ENCODE data around the gene MAST2.

Gene MAST2

DNA sequence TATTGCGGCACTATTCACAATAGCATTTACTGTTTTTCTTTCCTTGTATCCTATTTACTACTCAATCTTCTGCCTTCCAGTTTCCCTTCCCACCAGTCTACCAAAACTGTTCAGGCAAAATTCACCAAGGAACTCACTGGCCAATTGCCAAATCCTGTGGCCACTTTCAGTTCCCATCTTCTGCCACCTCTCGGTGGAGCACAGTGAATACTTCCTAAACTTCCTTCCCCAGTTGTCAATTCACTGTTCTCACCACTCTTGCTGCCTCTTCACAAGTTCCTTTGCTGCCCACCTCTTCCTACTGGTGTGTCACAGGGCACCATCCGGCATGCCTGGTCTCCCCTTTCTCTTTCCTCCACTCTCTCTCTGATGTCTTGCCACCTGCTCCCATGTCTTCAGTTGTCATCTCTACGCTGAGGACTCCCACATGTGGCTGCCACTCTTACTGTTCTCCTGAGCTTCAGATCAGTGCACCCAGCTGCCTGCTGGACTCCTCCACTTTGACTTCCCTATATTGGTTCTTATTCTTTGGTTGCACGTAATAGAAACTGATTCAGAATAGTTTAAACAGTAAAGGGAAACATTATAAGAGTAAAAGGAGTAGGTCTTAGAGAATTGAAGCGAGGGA, 214.6 kb downstream of the MAST2 start:
- Histone ChIP-seq H3K9me3 (no peaks in the 10 kb centered on the region), H3K36me3 (peaks cover 18% of the 10 kb centered on the region), H3K27ac (no peak overlapping the region), H3K27me3 (no peaks in the 10 kb centered on the region), H3K4me3 (ENCODE audit: low read depth in 1 of 2, low read length in 1 of 2) (no peak overlapping the region), H3K4me1 (ENCODE audit: control insufficient read depth in 1 of 2, insufficient read depth in 1 of 2, low read depth in 1 of 2, low read length in 1 of 2) (no peaks in the 10 kb centered on the region)
- TF ChIP-seq, protein P1, sequence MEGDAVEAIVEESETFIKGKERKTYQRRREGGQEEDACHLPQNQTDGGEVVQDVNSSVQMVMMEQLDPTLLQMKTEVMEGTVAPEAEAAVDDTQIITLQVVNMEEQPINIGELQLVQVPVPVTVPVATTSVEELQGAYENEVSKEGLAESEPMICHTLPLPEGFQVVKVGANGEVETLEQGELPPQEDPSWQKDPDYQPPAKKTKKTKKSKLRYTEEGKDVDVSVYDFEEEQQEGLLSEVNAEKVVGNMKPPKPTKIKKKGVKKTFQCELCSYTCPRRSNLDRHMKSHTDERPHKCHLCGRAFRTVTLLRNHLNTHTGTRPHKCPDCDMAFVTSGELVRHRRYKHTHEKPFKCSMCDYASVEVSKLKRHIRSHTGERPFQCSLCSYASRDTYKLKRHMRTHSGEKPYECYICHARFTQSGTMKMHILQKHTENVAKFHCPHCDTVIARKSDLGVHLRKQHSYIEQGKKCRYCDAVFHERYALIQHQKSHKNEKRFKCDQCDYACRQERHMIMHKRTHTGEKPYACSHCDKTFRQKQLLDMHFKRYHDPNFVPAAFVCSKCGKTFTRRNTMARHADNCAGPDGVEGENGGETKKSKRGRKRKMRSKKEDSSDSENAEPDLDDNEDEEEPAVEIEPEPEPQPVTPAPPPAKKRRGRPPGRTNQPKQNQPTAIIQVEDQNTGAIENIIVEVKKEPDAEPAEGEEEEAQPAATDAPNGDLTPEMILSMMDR (IDR thresholded peaks at IDR 0.05): no peak

DNA sequence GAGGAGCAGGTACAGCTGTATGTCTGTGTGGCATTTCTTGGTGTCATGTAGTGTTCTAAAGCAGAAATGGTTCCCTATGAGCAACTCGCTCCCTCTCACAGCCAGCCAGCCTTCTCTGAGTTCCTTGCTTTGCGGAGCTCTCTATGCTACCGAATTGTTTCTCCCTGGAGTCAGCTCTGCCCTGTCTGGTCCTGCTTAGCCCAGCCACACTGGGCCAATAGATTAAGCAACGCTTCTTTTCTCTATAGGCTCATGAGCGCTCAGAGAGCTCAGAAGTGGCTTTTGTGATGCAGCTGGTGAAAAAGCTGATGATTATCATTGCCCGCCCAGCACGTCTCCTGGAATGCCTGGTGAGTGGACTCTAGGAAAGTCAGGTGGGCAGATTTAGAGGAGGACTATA, 215.9 kb downstream of the MAST2 start:
- Histone ChIP-seq H3K4me1 (ENCODE audit: control insufficient read depth in 1 of 2, insufficient read depth in 1 of 2, low read depth in 1 of 2, low read length in 1 of 2) (no peaks in the 10 kb centered on the region), H3K27me3 (no peaks in the 10 kb centered on the region), H3K4me3 (ENCODE audit: low read depth in 1 of 2, low read length in 1 of 2) (no peak overlapping the region), H3K36me3 (peaks cover 32% of the 10 kb centered on the region), H3K27ac (no peak overlapping the region), H3K9me3 (no peaks in the 10 kb centered on the region)
- TF ChIP-seq, protein P1 (IDR thresholded peaks at IDR 0.05): no peak

DNA sequence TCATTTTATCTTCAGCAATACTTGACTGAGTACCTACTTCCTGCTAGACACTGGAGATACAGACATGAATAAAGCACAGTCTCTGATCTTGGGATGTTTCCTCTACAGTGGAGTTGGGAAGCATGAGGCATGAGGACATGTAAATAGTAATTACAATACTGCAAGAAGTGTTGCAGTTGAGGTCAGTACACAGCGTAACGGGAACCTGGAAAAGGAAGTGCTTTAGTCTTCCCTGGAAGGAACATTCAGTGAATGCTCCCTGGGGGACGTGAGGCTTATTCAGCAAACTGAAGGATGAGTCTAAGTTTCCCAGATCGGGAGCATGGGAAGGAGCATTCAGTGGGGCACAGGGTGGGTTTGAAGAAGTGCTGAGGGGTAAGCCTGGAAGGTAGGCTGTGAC, 216.6 kb downstream of the MAST2 start:
- no peak overlapping the region for H3K27ac ChIP-seq
- TF ChIP-seq, protein P1 (IDR thresholded peaks at IDR 0.05): no peak
- no peak overlapping the region for H3K4me3 ChIP-seq (ENCODE audit: low read depth in 1 of 2, low read length in 1 of 2)
- H3K9me3 ChIP-seq: no peaks in the 10 kb centered on the region
- peaks cover 38% of the 10 kb centered on the region for H3K36me3 ChIP-seq
- H3K27me3 ChIP-seq: no peaks in the 10 kb centered on the region
- H3K4me1 ChIP-seq (ENCODE audit: control insufficient read depth in 1 of 2, insufficient read depth in 1 of 2, low read depth in 1 of 2, low read length in 1 of 2): no peaks in the 10 kb centered on the region

DNA sequence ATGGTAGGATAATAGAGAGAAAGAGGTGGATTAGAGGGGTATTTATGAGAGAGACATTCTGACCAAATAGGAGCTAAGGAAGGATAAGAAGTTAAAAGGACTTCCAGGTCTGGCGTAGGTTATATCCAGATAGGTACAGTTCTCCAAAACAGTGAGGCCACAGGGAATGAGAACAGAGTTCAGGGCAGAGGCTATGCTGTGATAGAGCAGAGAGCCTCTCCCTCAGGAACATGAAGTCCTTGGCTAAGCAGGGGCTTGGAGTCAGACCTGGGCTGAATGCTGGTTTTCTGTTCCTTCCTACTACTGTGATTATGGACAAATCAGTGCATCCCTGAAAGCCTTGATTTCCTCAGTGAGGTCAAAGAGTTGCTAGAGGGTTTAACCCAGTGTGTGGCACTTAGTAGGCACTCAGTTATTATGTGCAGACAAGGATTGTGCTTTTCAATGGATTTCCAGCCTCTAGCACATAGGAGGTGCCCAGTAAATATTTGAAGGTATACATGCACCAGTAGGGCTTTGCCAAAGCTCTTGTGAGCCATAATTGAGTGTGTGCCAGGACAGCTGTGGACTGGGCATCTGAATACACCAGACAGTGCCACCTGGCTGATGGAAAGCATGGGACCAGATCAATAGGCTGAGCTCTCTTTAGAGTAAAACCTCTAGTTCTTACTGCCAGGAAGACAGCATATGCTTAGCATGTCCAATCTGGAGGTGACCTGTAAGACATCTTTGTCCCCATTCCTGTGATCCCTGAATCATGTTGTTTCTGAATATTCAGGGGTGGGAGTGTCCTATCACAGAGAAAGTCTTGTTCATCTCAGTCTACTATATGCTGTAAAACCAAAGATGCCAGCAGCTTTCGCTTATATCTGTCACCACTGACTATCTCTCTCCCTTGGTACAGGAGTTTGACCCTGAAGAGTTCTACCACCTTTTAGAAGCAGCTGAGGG, 217.9 kb downstream of the MAST2 start:
- Histone ChIP-seq H3K27me3 (no peaks in the 10 kb centered on the region), H3K4me3 (ENCODE audit: low read depth in 1 of 2, low read length in 1 of 2) (no peak overlapping the region), H3K4me1 (ENCODE audit: control insufficient read depth in 1 of 2, insufficient read depth in 1 of 2, low read depth in 1 of 2, low read length in 1 of 2) (no peaks in the 10 kb centered on the region), H3K36me3 (peaks cover 49% of the 10 kb centered on the region), H3K27ac (no peak overlapping the region), H3K9me3 (no peaks in the 10 kb centered on the region)
- TF ChIP-seq, protein P1 (IDR thresholded peaks at IDR 0.05): no peak

DNA sequence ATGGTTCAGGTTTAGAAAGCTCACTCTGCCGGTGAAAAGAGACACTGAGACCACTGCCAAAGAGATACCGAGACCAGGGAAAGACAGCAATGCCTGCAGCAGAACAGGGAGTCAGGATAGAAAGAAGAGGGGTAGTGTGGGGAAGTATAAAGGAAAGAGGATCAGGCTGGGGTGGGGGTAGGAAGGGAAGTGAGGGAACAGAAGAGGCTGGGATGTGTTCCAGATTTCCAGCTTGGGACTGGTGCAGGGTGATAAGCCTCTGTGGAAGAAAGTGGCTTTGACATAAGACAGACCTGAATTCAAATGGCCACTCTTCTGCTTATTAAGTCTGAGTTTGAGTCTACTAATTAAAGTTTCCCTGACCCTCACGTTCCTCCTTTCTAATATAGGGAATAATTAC, 223.1 kb downstream of the MAST2 start:
- no peaks in the 10 kb centered on the region for H3K27me3 ChIP-seq
- TF ChIP-seq, protein P1 (IDR thresholded peaks at IDR 0.05): no peak
- no peak overlapping the region for H3K27ac ChIP-seq
- peaks cover 90% of the 10 kb centered on the region for H3K36me3 ChIP-seq
- no peak overlapping the region for H3K4me3 ChIP-seq (ENCODE audit: low read depth in 1 of 2, low read length in 1 of 2)
- H3K4me1 ChIP-seq (ENCODE audit: control insufficient read depth in 1 of 2, insufficient read depth in 1 of 2, low read depth in 1 of 2, low read length in 1 of 2): no peaks in the 10 kb centered on the region
- H3K9me3 ChIP-seq: no peaks in the 10 kb centered on the region

Data from neutrophil (primary cell).